ENCODE measurements around the gene DAGLB.

GRCh38 chr7:6425948-6426347 lies 21.8 kb downstream of the DAGLB start:
- TF ChIP-seq CTCF (conservative IDR thresholded peaks at IDR 0.05) (no peak), ZFX (IDR thresholded peaks at IDR 0.05) (no peak)
